ENCODE results near the gene NFIB.

NFIB gene

GRCh38 chr9:14316602-14317300 is 2.8 kb upstream of the NFIB start:
- H3K56ac ChIP-seq (ENCODE audit: low read length), result peak overlapping the region; percentile 92
- no peaks in the 10 kb centered on the region for H3K79me1 ChIP-seq (ENCODE audit: low read length)
- no peak overlapping the region for H3K4ac ChIP-seq (ENCODE audit: low read depth, low read length)
- H4K5ac ChIP-seq (ENCODE audit: low read length), result no peak overlapping the region
- peak overlapping the region; percentile 86 for H3K9ac ChIP-seq (ENCODE audit: low read length)
- no CpG with 5 or more reads among the region's 8 CpGs for WGBS (ENCODE audit: extremely low coverage, insufficient coverage, low lambda C conversion rate)
- peak; percentile 59 for DNase-seq
- H3K18ac ChIP-seq (ENCODE audit: low read length), result peak overlapping the region; percentile 100
- H3K79me2 ChIP-seq (ENCODE audit: control insufficient read depth, insufficient read depth, low read length), result peaks cover 2% of the 10 kb centered on the region
- H3K4me2 ChIP-seq (ENCODE audit: low read length), result peak overlapping the region; percentile 47
- no peak overlapping the region for H2BK5ac ChIP-seq (ENCODE audit: low read length)
- H4K8ac ChIP-seq (ENCODE audit: low read depth, low read length), result no peak overlapping the region
- no peak overlapping the region for H3K23ac ChIP-seq (ENCODE audit: low read length)
- H3K4me3 ChIP-seq (ENCODE audit: low read length), result no peak overlapping the region
- H3K27me3 ChIP-seq (ENCODE audit: insufficient read depth, low read length, poor library complexity), result no peaks in the 10 kb centered on the region
- H2BK120ac ChIP-seq (ENCODE audit: low read depth, low read length), result peak overlapping the region; percentile 51
- no peaks in the 10 kb centered on the region for H3K36me3 ChIP-seq (ENCODE audit: control insufficient read depth, insufficient read depth, low read length)
- no peak overlapping the region for H2BK15ac ChIP-seq (replicated peaks; ENCODE audit: low read depth)
- H3K27ac ChIP-seq (ENCODE audit: low read depth, low read length), result no peak overlapping the region
- peaks cover 6% of the 10 kb centered on the region for H3K4me1 ChIP-seq (ENCODE audit: control insufficient read depth, low read depth, low read length)
- no peak overlapping the region for H2AK5ac ChIP-seq (ENCODE audit: low read length)

GRCh38 chr9:14315875-14316601 is 2.1 kb upstream of the NFIB start:
- H4K5ac ChIP-seq (ENCODE audit: low read length), result peak overlapping the region; percentile 2
- peak overlapping the region; percentile 39 for H3K4me3 ChIP-seq (ENCODE audit: low read length)
- WGBS (ENCODE audit: extremely low coverage, insufficient coverage, low lambda C conversion rate), result no CpG with 5 or more reads among the region's 42 CpGs
- peaks cover 4% of the 10 kb centered on the region for H3K4me1 ChIP-seq (ENCODE audit: control insufficient read depth, low read depth, low read length)
- H3K79me1 ChIP-seq (ENCODE audit: low read length), result no peaks in the 10 kb centered on the region
- peak overlapping the region; percentile 10 for H2BK15ac ChIP-seq (replicated peaks; ENCODE audit: low read depth)
- peak overlapping the region; percentile 97 for H2BK120ac ChIP-seq (ENCODE audit: low read depth, low read length)
- peak overlapping the region; percentile 82 for H2BK5ac ChIP-seq (ENCODE audit: low read length)
- H2AK5ac ChIP-seq (ENCODE audit: low read length), result no peak overlapping the region
- H3K79me2 ChIP-seq (ENCODE audit: control insufficient read depth, insufficient read depth, low read length), result peaks cover 2% of the 10 kb centered on the region
- no peak overlapping the region for H4K8ac ChIP-seq (ENCODE audit: low read depth, low read length)
- peak overlapping the region; percentile 92 for H3K56ac ChIP-seq (ENCODE audit: low read length)
- H3K9ac ChIP-seq (ENCODE audit: low read length), result peak overlapping the region; percentile 86
- peak overlapping the region; percentile 99 for H3K4ac ChIP-seq (ENCODE audit: low read depth, low read length)
- no peaks in the 10 kb centered on the region for H3K27me3 ChIP-seq (ENCODE audit: insufficient read depth, low read length, poor library complexity)
- H3K4me2 ChIP-seq (ENCODE audit: low read length), result peak overlapping the region; percentile 47
- peak; percentile 88 for DNase-seq
- no peaks in the 10 kb centered on the region for H3K36me3 ChIP-seq (ENCODE audit: control insufficient read depth, insufficient read depth, low read length)
- peak overlapping the region; percentile 82 for H3K23ac ChIP-seq (ENCODE audit: low read length)
- H3K18ac ChIP-seq (ENCODE audit: low read length), result peak overlapping the region; percentile 100
- H3K27ac ChIP-seq (ENCODE audit: low read depth, low read length), result peak overlapping the region; percentile 100

GRCh38 chr9:14314929-14315874 is 1.3 kb upstream of the NFIB start:
- H3K36me3 ChIP-seq (ENCODE audit: control insufficient read depth, insufficient read depth, low read length), result no peaks in the 10 kb centered on the region
- DNase-seq, result peak; percentile 75
- H3K9ac ChIP-seq (ENCODE audit: low read length), result peak overlapping the region; percentile 91
- H4K8ac ChIP-seq (ENCODE audit: low read depth, low read length), result peak overlapping the region; percentile 99
- peak overlapping the region; percentile 70 for H2BK120ac ChIP-seq (ENCODE audit: low read depth, low read length)
- H2BK15ac ChIP-seq (replicated peaks; ENCODE audit: low read depth), result peak overlapping the region; percentile 97
- peak overlapping the region; percentile 65 for H3K4me3 ChIP-seq (ENCODE audit: low read length)
- no peak overlapping the region for H2AK5ac ChIP-seq (ENCODE audit: low read length)
- H3K4me2 ChIP-seq (ENCODE audit: low read length), result peak overlapping the region; percentile 71
- no CpG with 5 or more reads among the region's 109 CpGs for WGBS (ENCODE audit: extremely low coverage, insufficient coverage, low lambda C conversion rate)
- peak overlapping the region; percentile 100 for H3K27ac ChIP-seq (ENCODE audit: low read depth, low read length)
- no peaks in the 10 kb centered on the region for H3K27me3 ChIP-seq (ENCODE audit: insufficient read depth, low read length, poor library complexity)
- H3K18ac ChIP-seq (ENCODE audit: low read length), result peak overlapping the region; percentile 100
- peaks cover 4% of the 10 kb centered on the region for H3K4me1 ChIP-seq (ENCODE audit: control insufficient read depth, low read depth, low read length)
- no peaks in the 10 kb centered on the region for H3K79me1 ChIP-seq (ENCODE audit: low read length)
- H3K79me2 ChIP-seq (ENCODE audit: control insufficient read depth, insufficient read depth, low read length), result peaks cover 3% of the 10 kb centered on the region
- peak overlapping the region; percentile 100 for H3K4ac ChIP-seq (ENCODE audit: low read depth, low read length)
- peak overlapping the region; percentile 92 for H3K56ac ChIP-seq (ENCODE audit: low read length)
- peak overlapping the region; percentile 82 for H2BK5ac ChIP-seq (ENCODE audit: low read length)
- H4K5ac ChIP-seq (ENCODE audit: low read length), result no peak overlapping the region
- H3K23ac ChIP-seq (ENCODE audit: low read length), result no peak overlapping the region

GRCh38 chr9:14314424-14314928 is 535 bp upstream of the NFIB start:
- Histone ChIP-seq H2BK15ac (replicated peaks; ENCODE audit: low read depth) (peak overlapping the region; percentile 98), H3K79me2 (ENCODE audit: control insufficient read depth, insufficient read depth, low read length) (peaks cover 4% of the 10 kb centered on the region), H3K9ac (ENCODE audit: low read length) (peak overlapping the region; percentile 91), H3K4ac (ENCODE audit: low read depth, low read length) (peak overlapping the region; percentile 100), H2AK5ac (ENCODE audit: low read length) (no peak overlapping the region), H4K8ac (ENCODE audit: low read depth, low read length) (peak overlapping the region; percentile 99), H2BK120ac (ENCODE audit: low read depth, low read length) (peak overlapping the region; percentile 99), H3K27ac (ENCODE audit: low read depth, low read length) (peak overlapping the region; percentile 100), H3K36me3 (ENCODE audit: control insufficient read depth, insufficient read depth, low read length) (no peaks in the 10 kb centered on the region), H3K4me1 (ENCODE audit: control insufficient read depth, low read depth, low read length) (peaks cover 4% of the 10 kb centered on the region), H2BK5ac (ENCODE audit: low read length) (peak overlapping the region; percentile 80), H3K23ac (ENCODE audit: low read length) (no peak overlapping the region), H3K27me3 (ENCODE audit: insufficient read depth, low read length, poor library complexity) (no peaks in the 10 kb centered on the region), H3K79me1 (ENCODE audit: low read length) (no peaks in the 10 kb centered on the region), H3K18ac (ENCODE audit: low read length) (peak overlapping the region; percentile 100), H3K4me2 (ENCODE audit: low read length) (peak overlapping the region; percentile 71), H3K56ac (ENCODE audit: low read length) (peak overlapping the region; percentile 90), H3K4me3 (ENCODE audit: low read length) (peak overlapping the region; percentile 66), H4K5ac (ENCODE audit: low read length) (no peak overlapping the region)
- peak; percentile 95 for DNase-seq
- no CpG with 5 or more reads among the region's 21 CpGs for WGBS (ENCODE audit: extremely low coverage, insufficient coverage, low lambda C conversion rate)

GRCh38 chr9:14313378-14313940 is 482 bp downstream of the NFIB start:
- peak overlapping the region; percentile 94 for H3K56ac ChIP-seq (ENCODE audit: low read length)
- peak; percentile 83 for DNase-seq
- H3K27ac ChIP-seq (ENCODE audit: low read depth, low read length), result peak overlapping the region; percentile 42

More at GRCh38 chr9:14313378-14313940, 482 bp downstream of the NFIB start:
- Histone ChIP-seq H3K4me2 (ENCODE audit: low read length) (peak overlapping the region; percentile 88), H2AK5ac (ENCODE audit: low read length) (no peak overlapping the region), H3K36me3 (ENCODE audit: control insufficient read depth, insufficient read depth, low read length) (no peaks in the 10 kb centered on the region), H3K18ac (ENCODE audit: low read length) (peak overlapping the region; percentile 100), H2BK15ac (replicated peaks; ENCODE audit: low read depth) (no peak overlapping the region), H4K8ac (ENCODE audit: low read depth, low read length) (no peak overlapping the region), H3K79me2 (ENCODE audit: control insufficient read depth, insufficient read depth, low read length) (peaks cover 4% of the 10 kb centered on the region), H4K5ac (ENCODE audit: low read length) (no peak overlapping the region), H3K4ac (ENCODE audit: low read depth, low read length) (peak overlapping the region; percentile 99), H3K4me1 (ENCODE audit: control insufficient read depth, low read depth, low read length) (peaks cover 9% of the 10 kb centered on the region), H3K79me1 (ENCODE audit: low read length) (peaks cover 2% of the 10 kb centered on the region), H3K4me3 (ENCODE audit: low read length) (peak overlapping the region; percentile 88), H3K27me3 (ENCODE audit: insufficient read depth, low read length, poor library complexity) (no peaks in the 10 kb centered on the region), H3K9ac (ENCODE audit: low read length) (peak overlapping the region; percentile 90), H3K23ac (ENCODE audit: low read length) (peak overlapping the region; percentile 29), H2BK5ac (ENCODE audit: low read length) (peak overlapping the region; percentile 61), H2BK120ac (ENCODE audit: low read depth, low read length) (no peak overlapping the region)
- WGBS (ENCODE audit: extremely low coverage, insufficient coverage, low lambda C conversion rate), result no CpG with 5 or more reads among the region's 33 CpGs

Data from mesendoderm (in vitro differentiated cells).